ENCODE results near the gene ATRNL1. TPM values are rescaled to one million over a fixed set of nuclear protein-coding genes. Genes with fewer than 3 reads are reported as not detected.

Gene ATRNL1
- total and polyA plus RNA-seq, 10 donors: 0.29 to 6.3 (median 2.2) TPM

GRCh38 chr10:115846528-115846927 is 753.4 kb downstream of the ATRNL1 start:
- TF ChIP-seq CTCF (IDR thresholded peaks at IDR 0.05 in 8 of 11, conservative IDR thresholded peaks at IDR 0.05 in 3 of 11) (no peak), POLR2AphosphoS5 (IDR thresholded peaks at IDR 0.05) (no peak), POLR2A (IDR thresholded peaks at IDR 0.05) (no peak)
- no peak overlapping the region for H3K4me3 ChIP-seq
- intact Hi-C loops (cut with DNase I; ENCODE audit: low total_unique reads): no loop called here

GRCh38 chr10:115849197-115849596 is 756.0 kb downstream of the ATRNL1 start:
- no peaks in the 10 kb centered on the region for H3K9me3 ChIP-seq
- H3K4me1 ChIP-seq: no peaks in the 10 kb centered on the region
- H3K4me3 ChIP-seq: no peak overlapping the region
- H3K27me3 ChIP-seq (replicated peaks in 1 of 7): no peaks in the 10 kb centered on the region
- intact Hi-C loops (cut with DNase I; ENCODE audit: low total_unique reads): no loop called here
- no peak for TF ChIP-seq POLR2A (IDR thresholded peaks at IDR 0.05)
- no peak for TF ChIP-seq POLR2AphosphoS5 (IDR thresholded peaks at IDR 0.05)
- no peak for TF ChIP-seq CTCF (IDR thresholded peaks at IDR 0.05 in 8 of 11, conservative IDR thresholded peaks at IDR 0.05 in 3 of 11)
- WGBS, 5 donors: 50 to 65% (median 58%) methylated on average over 2 of the region's 2 CpGs
- DNase-seq: no peak
- H3K36me3 ChIP-seq: no peaks in the 10 kb centered on the region
- no peak overlapping the region for H3K27ac ChIP-seq

More at GRCh38 chr10:115846528-115846927, 753.4 kb downstream of the ATRNL1 start:
- no peak overlapping the region for H3K27ac ChIP-seq
- no peaks in the 10 kb centered on the region for H3K4me1 ChIP-seq
- no peaks in the 10 kb centered on the region for H3K9me3 ChIP-seq
- DNase-seq: no peak
- no peaks in the 10 kb centered on the region for H3K36me3 ChIP-seq
- no peaks in the 10 kb centered on the region for H3K27me3 ChIP-seq (replicated peaks in 1 of 7)
- 84 to 97% (median 86%) methylated on average over 1 of the region's 1 CpG for WGBS, 5 donors

- Histone ChIP-seq H3K36me3 (no peaks in the 10 kb centered on the region), H3K27me3 (replicated peaks in 1 of 7) (no peaks in the 10 kb centered on the region), H3K27ac (no peak overlapping the region), H3K9me3 (no peaks in the 10 kb centered on the region), H3K4me3 (no peak overlapping the region), H3K4me1 (no peaks in the 10 kb centered on the region)
- WGBS, 5 donors: 83 to 98% (median 94%) methylated on average over 1 of the region's 1 CpG
- TF ChIP-seq POLR2A (IDR thresholded peaks at IDR 0.05) (no peak), CTCF (IDR thresholded peaks at IDR 0.05 in 8 of 11, conservative IDR thresholded peaks at IDR 0.05 in 3 of 11) (no peak), POLR2AphosphoS5 (IDR thresholded peaks at IDR 0.05) (no peak)
- no peak for DNase-seq
- intact Hi-C loops (cut with DNase I; ENCODE audit: low total_unique reads): no loop called here
These were observed 757.5 kb downstream of the ATRNL1 start for GRCh38 chr10:115850666-115851065.

- H3K27me3 ChIP-seq (replicated peaks in 1 of 7): no peaks in the 10 kb centered on the region
- H3K9me3 ChIP-seq: no peaks in the 10 kb centered on the region
- intact Hi-C loops (cut with DNase I; ENCODE audit: low total_unique reads): no loop called here
- H3K36me3 ChIP-seq: no peaks in the 10 kb centered on the region
- 71 to 87% (median 78%) methylated on average over 5 of the region's 5 CpGs for WGBS, 5 donors
- H3K4me3 ChIP-seq: no peak overlapping the region
- DNase-seq: no peak
- TF ChIP-seq POLR2AphosphoS5 (IDR thresholded peaks at IDR 0.05) (no peak), CTCF (IDR thresholded peaks at IDR 0.05 in 8 of 11, conservative IDR thresholded peaks at IDR 0.05 in 3 of 11) (no peak), POLR2A (IDR thresholded peaks at IDR 0.05) (no peak)
- no peaks in the 10 kb centered on the region for H3K4me1 ChIP-seq
- no peak overlapping the region for H3K27ac ChIP-seq
These were observed 758.5 kb downstream of the ATRNL1 start for GRCh38 chr10:115851695-115852094.
